MV-4-11 (cell line): ENCODE results near the gene SCUBE3.

Experiments used
- DNase-seq: peaks from one replicate; lab custom pipeline; 2025; lab: John Stamatoyannopoulos, UW

Gene SCUBE3

GRCh38 chr6:35240838-35241801, 27.4 kb downstream of the SCUBE3 start:
- DNase-seq = peak; percentile 18

DNA sequence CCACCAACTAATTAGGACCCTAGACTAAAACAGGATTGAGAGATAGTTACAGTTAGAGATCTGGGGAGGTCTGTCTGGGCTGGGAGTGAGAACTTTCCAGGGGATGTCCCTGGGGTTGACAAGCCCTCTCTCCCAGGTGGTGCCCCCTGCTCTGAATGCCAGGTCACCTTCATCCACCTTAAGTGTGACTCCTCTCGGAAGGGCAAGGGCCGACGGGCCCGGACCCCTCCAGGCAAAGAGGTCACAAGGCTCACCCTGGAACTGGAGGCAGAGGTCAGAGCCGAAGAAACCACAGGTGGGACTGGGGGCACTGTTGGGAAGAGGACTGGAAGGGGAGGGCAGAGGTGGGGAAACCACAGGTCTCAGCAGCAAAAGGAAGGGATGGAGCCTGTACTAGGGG, 28.7 kb downstream of the SCUBE3 start:
- no peak for DNase-seq

DNA sequence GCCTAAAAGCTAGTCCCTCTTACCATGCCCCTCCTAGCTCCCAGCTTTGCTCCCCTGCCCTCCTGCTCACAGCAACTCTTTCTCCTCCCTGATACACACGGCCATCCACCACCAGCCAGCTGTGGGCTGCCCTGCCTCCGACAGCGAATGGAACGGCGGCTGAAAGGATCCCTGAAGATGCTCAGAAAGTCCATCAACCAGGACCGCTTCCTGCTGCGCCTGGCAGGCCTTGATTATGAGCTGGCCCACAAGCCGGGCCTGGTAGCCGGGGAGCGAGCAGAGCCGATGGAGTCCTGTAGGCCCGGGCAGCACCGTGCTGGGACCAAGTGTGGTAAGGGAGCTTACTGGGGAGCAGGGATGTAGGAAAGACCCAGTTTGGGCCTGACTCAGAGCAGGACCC, 29.1 kb downstream of the SCUBE3 start:
- no peak for DNase-seq

GRCh38 chr6:35243386-35243958, 29.7 kb downstream of the SCUBE3 start:
- DNase-seq = no peak

GRCh38 chr6:35244551-35244950, 30.8 kb downstream of the SCUBE3 start:
- no peak for DNase-seq

DNA sequence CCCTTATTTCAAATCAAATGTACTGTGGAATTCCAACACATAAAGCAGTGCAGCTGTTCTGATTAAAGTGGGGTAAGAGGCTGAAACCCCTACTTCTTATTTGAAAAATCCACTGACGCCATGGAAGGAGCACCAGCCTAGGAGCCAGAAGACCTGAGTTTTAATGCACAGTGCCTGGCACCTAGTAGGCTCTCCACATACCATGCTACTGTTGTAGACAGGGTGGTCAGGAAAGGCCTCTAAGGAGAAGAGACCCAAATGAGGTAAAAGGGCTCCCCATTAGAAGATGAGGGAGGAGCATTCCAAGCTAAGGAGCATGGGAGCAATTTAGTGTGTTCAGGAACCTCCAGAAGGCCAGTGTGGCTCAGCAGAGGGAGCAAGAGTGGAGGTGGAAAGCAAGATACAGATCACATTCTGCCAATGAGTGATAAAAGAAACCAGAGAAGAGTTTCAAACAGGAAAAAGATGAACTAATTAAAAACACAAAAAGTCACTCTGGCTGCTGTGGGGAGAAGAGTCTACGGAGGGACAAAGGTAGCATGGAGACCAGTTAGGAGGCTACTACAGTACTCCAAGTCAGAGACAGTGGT, 34.0 kb downstream of the SCUBE3 start:
- DNase-seq = no peak

- DNase-seq = no peak
These were observed 34.5 kb downstream of the SCUBE3 start for GRCh38 chr6:35248300-35248699.

DNA sequence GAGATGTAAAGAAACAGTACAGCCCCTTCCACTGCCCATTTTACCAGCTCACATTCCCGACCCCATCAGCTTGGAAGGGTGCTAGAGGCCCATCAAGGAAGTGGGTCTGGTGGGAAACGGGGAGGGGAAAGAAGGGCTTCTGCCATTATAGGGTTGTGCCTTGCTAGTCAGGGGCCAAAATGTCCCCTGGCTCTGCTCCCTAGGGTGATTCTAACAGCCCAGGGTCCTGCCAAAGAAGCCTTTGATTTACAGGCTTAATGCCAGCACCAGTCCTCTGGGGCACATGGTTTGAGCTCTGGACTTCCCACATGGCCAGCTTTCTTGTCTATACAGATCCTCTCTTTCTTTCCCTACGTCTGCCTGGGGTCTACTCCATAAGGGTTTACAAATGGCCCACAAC, 35.2 kb downstream of the SCUBE3 start:
- no peak for DNase-seq

DNA sequence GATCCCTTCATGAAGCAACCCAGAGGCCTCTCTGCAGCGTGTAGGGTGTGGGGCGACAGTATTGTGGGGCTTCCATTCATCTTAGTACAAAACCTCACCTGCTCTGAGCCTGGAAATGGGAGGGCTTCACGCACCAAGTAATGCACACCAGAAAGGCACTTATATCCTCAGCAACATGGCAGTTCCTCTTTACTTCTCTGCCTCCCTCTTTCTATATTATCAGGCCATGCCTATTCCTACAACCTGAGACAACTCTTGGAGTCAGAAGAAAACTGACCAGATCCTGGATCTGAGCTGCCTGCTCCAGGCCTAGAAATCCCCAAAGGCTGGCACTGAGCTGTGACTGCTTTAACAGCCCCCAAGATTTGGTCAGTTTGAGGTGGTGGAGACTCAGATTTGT, 38.2 kb downstream of the SCUBE3 start:
- DNase-seq = no peak

GRCh38 chr6:35253249-35253648, 39.5 kb downstream of the SCUBE3 start:
- DNase-seq = no peak

- DNase-seq = no peak
These were observed 44.6 kb downstream of the SCUBE3 start for GRCh38 chr6:35258336-35258735.

DNA sequence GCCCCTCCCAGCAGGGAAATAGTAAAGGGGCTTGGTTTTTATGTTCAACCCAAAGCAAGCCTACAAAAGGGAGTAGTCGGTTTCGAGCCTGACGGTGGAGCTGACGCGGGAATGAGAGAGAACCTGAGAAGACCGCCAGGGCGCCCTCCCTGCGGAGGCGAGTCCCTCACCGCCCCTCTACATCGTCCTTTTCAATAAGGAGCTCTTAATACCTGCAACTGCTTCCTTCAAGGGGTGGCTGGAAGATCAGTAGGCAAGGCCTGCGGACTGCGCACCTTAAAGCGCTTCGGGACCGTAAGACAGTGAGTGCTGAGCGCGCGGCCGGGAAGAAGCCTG, 45.1 kb downstream of the SCUBE3 start:
- DNase-seq = no peak

DNA sequence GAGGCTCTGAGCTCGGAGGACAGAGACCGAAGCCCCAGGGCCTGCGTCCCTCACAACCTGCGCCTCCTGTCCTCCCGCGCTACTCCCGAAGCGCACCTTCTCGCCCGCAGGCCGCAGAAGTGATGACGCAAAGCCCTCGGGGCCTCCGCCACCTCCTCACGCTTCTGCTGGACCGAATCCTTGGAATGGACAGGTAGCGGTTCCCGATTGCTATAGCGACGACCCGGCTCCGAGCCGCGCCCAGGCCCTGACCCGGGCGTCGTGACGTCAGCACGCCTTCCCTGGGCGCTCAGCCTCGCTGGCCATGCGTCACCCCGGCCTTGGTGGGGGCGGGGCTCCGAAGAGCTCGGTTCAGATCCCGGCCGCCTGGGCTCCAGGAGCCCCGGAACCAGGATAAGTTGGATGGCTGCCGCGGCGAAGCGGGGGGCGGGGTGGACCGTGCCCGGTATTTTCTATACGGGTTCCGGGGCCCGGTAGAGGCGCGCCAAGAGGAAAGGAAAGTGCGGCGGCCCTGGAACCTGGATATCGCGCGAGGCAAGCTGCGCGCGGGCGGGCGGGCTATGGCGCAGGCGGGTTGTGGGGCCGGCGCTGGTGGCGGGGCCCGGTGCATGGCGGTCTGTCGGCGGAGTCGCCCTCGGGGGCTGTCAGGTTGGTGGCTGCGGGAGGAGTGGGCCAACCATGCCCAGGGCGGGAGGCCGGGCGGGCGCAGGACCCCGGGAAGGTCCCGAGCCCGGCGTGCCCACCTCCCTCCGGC, 45.6 kb downstream of the SCUBE3 start, which contains the start of gene ZNF76:
Gene ZNF76 (plus strand): TSS at position 542 of the 754 bp plus-strand sequence. CDS start 21,417 bp downstream, outside the sequence.
- DNase-seq = peak; percentile 92

DNA sequence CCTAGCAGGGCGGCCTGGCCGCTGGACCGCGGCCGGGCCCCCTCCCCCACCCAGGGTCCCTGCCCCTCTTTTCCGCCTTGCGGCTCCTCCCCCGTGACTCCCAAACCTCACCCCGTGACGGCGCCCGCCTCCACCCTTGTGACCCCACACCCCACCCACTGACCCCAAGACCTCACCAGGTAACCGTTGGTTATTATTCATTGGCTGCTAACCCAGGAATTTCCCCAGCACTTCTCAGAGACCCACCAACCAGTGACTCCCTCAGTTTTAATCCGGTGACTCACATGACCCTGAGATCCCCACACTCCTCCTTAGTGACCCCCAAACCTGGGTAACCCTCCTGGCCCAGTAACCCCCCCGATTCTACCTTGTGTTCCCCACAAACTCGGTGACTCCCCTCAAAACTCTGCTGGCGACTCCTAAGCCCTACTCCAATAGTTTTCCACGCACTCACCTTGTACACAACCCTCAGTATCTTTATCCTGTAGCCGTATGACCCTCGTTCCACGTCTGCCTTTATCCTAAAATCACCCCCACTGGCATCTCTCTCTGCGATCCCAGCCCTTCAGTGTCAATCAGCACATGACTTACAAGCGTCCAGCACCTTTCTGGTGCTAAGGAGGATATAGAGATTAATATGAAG, 46.3 kb downstream of the SCUBE3 start:
- DNase-seq = no peak

- DNase-seq = no peak
These were observed 47.1 kb downstream of the SCUBE3 start for GRCh38 chr6:35260591-35261570.

DNA sequence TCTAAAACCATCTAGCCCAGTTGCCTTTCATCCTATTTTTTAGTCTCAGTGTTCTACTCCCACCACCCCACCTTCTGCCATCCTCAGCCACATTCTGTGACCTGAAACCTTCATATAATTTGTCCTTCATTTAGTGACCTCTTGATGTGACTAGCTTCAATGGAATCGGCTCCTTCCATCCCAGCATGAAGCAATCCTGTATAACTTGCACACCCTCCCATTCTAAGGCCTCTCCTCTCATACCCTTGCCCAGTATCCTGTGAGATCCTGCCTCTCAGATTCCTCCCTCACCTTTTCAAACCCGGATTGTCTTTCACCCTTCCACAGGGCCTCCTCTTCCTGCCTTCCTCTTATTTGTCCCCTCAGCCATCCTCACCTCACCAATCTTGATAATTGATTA, 48.8 kb downstream of the SCUBE3 start:
- no peak for DNase-seq

- DNase-seq = no peak
These were observed 51.0 kb downstream of the SCUBE3 start for GRCh38 chr6:35264550-35265274.

GRCh38 chr6:35265523-35265922, 51.8 kb downstream of the SCUBE3 start:
- no peak for DNase-seq

- no peak for DNase-seq
These were observed 53.7 kb downstream of the SCUBE3 start for GRCh38 chr6:35267446-35267845.

DNA sequence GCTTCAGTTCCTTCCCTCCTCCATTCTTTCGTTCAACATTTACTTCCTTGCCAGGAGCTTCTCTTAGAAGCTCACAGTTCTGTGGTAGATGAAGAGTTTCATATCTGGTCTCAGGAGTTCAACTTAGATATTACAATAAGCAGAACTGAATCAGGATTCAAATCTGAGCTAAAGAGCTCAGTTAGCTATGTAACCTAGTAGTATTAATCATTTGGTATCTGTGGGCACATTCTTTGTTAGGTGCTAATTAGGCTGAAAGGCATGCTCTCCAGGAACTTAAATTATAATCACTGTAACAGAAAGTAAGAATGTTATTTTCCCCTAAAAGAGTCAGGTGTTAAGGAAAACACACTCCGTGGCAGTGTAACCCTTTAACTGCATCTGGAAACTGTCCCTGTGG, 54.1 kb downstream of the SCUBE3 start:
- no peak for DNase-seq
